ENCODE measurements around the gene CHST8.

The CHST8 gene

DNA sequence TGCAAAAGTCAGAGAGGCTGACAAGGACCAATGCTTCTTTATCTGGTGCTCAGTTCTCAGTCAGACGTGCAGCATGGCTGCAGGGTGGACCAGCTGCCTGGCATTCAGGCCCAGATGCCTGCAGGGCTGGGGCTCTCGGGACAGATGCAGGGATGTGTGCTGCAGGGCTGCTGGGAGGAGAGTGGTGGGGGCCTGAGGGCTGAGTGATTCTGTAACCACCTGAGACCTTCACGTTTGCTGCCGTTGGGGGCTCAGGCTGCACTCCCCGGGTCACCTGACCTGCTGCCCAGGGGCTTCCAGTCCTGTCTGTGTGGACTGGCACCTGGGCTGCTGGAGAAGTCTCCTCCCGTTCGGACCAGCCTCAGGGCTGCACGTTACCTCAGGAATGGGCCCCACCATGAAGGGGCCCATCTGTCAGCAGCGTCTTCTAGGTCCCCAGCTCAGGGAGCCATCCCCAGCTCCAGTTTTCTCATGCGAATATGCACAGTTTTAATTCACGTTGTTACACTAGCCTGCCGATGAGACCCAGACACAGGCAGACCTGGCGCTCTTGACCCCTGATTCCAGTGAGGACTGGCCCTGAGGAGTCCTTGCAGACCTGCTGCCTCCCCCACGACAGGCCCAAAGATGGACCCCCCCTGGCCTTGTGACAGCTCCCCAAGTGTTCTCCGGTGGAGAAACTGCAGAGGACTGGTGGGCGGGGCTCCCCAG lies 191.8 kb downstream of the CHST8 start:
- Histone ChIP-seq H3F3A (ENCODE audit: control insufficient read depth, insufficient read depth) (no peaks in the 10 kb centered on the region), H4K20me1 (ENCODE audit: control insufficient read depth, insufficient read depth, low read depth, low read length) (no peaks in the 10 kb centered on the region), H3K79me2 (ENCODE audit: control insufficient read depth, low read length) (no peaks in the 10 kb centered on the region), H3K9me3 (ENCODE audit: control insufficient read depth, insufficient read depth, low read length) (no peaks in the 10 kb centered on the region), H3K36me3 (ENCODE audit: control insufficient read depth, low read length) (no peaks in the 10 kb centered on the region), H3K4me1 (ENCODE audit: control insufficient read depth, low read length) (no peaks in the 10 kb centered on the region), H3K27me3 (ENCODE audit: control insufficient read depth, low read length) (no peaks in the 10 kb centered on the region), H3K4me3 (ENCODE audit: low read length) (no peak overlapping the region), H3K27ac (ENCODE audit: low read depth, low read length) (no peak overlapping the region), H3K9me2 (replicated peaks; ENCODE audit: control insufficient read depth, low read length) (no peaks in the 10 kb centered on the region), H3K4me2 (ENCODE audit: low read length) (no peak overlapping the region)
- TF ChIP-seq, protein P1, sequence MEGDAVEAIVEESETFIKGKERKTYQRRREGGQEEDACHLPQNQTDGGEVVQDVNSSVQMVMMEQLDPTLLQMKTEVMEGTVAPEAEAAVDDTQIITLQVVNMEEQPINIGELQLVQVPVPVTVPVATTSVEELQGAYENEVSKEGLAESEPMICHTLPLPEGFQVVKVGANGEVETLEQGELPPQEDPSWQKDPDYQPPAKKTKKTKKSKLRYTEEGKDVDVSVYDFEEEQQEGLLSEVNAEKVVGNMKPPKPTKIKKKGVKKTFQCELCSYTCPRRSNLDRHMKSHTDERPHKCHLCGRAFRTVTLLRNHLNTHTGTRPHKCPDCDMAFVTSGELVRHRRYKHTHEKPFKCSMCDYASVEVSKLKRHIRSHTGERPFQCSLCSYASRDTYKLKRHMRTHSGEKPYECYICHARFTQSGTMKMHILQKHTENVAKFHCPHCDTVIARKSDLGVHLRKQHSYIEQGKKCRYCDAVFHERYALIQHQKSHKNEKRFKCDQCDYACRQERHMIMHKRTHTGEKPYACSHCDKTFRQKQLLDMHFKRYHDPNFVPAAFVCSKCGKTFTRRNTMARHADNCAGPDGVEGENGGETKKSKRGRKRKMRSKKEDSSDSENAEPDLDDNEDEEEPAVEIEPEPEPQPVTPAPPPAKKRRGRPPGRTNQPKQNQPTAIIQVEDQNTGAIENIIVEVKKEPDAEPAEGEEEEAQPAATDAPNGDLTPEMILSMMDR (IDR thresholded peaks at IDR 0.05; ENCODE audit: low read depth, low read length, poor library complexity, severe bottlenecking): no peak
- no peak for TF ChIP-seq EZH2phosphoT487 (IDR thresholded peaks at IDR 0.05; ENCODE audit: borderline replicate concordance, low read length)

DNA sequence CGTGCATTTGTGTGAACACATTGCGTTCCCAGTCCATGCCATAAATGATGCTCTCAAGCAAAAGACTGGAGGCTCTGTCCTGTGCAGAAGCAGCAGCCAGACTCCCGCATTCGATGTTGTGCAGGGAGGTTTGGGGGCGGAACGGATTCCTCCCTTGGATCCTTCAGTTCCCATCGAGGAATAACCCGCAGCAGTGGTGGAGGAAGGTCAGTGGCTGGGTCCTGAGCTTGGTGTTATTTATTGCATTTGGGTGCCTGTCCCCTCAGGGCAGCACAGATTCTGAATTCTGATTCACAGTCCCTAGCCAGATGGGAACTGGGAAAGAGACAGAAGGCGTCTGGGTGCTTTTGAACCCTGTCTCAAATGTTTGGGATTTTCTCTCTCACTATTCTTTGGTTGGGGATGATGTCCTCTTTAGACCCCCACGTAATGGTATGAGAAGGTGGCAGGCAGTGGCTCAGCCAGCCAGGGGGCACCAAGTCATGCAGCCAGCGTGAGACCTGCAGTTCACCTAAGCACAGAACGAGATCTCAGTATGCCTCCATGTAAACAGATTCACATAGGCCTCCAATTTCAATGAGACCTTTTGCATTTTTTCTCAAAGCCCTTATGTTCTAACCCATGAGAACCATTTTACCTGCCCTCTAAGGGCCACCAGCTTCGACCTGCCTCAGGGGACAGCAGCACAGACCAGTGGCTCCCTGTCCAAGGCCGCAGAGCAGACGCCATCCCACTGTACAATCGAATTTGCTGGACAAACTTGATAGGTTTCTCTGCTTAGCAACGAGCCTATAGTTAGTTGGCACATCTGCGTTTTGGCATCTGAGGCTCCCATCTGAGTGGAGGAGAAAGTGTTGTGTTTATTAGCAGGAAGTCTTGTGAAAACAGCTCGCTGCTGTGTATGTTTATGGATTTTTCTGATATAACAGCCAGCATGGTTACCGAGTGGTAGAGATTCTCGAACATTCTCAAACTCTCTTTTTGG lies 192.7 kb downstream of the CHST8 start:
- H4K20me1 ChIP-seq (ENCODE audit: control insufficient read depth, insufficient read depth, low read depth, low read length): no peaks in the 10 kb centered on the region
- H3K79me2 ChIP-seq (ENCODE audit: control insufficient read depth, low read length): no peaks in the 10 kb centered on the region
- TF ChIP-seq, protein P1 (IDR thresholded peaks at IDR 0.05; ENCODE audit: low read depth, low read length, poor library complexity, severe bottlenecking): no peak
- TF ChIP-seq EZH2phosphoT487 (IDR thresholded peaks at IDR 0.05; ENCODE audit: borderline replicate concordance, low read length): no peak
- H3K27ac ChIP-seq (ENCODE audit: low read depth, low read length): no peak overlapping the region
- H3K4me3 ChIP-seq (ENCODE audit: low read length): no peak overlapping the region
- H3K9me3 ChIP-seq (ENCODE audit: control insufficient read depth, insufficient read depth, low read length): no peaks in the 10 kb centered on the region
- no peak overlapping the region for H3K4me2 ChIP-seq (ENCODE audit: low read length)
- H3K4me1 ChIP-seq (ENCODE audit: control insufficient read depth, low read length): no peaks in the 10 kb centered on the region
- H3K27me3 ChIP-seq (ENCODE audit: control insufficient read depth, low read length): no peaks in the 10 kb centered on the region
- no peaks in the 10 kb centered on the region for H3F3A ChIP-seq (ENCODE audit: control insufficient read depth, insufficient read depth)
- no peaks in the 10 kb centered on the region for H3K36me3 ChIP-seq (ENCODE audit: control insufficient read depth, low read length)
- no peaks in the 10 kb centered on the region for H3K9me2 ChIP-seq (replicated peaks; ENCODE audit: control insufficient read depth, low read length)

DNA sequence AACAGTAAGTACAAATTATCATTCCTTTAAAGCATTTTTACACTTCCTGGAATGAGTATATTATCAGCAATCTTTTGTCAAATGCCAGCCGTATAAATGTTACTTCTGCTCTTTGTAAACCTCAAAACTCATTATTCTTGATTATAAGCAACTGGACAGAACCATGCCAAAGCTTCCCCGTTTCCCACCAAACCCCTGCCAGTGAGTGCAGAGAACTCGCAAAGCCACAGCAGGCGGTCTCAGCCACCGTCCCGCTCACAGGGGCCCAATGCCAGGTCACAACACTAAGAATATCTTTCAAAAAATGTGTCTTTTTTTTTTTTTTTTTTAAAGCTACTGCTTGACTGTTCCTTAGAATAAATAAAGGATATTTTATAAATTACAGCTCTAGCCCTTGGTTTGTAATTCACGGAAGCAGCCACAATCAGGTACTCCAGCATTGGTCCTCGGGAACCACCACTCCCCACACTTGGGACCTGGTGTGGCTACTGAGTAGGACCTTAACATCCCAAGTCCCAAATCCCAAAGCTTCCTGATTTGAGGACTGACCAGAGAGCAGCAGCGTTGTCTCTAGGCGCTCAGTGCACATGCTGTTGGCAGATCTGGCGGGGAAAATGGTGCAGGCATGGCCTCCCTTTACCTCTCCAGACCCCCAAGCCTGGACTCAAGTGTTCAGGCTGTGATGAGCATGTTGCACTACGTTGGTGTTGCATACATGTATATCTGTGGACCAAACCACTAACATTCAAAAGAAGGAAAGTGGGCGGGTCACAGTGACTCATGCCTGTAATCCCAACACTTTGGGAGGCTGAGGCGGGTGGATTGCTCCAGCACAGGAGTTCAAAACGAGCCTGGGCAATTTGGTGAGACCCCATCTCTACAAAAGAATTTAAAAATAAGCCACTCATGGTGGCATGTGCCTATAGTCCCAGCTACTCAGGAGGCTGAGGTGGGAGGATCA lies 193.9 kb downstream of the CHST8 start:
- Histone ChIP-seq H3K79me2 (ENCODE audit: control insufficient read depth, low read length) (no peaks in the 10 kb centered on the region), H3K9me2 (replicated peaks; ENCODE audit: control insufficient read depth, low read length) (no peaks in the 10 kb centered on the region), H3K27me3 (ENCODE audit: control insufficient read depth, low read length) (peaks cover 6% of the 10 kb centered on the region; the same call in 1 of the 2 replicates), H4K20me1 (ENCODE audit: control insufficient read depth, insufficient read depth, low read depth, low read length) (no peaks in the 10 kb centered on the region), H3K4me1 (ENCODE audit: control insufficient read depth, low read length) (peaks cover 5% of the 10 kb centered on the region; the same call in 1 of the 2 replicates), H3K4me3 (ENCODE audit: low read length) (no peak overlapping the region), H3K27ac (ENCODE audit: low read depth, low read length) (no peak overlapping the region), H3K4me2 (ENCODE audit: low read length) (no peak overlapping the region), H3K9me3 (ENCODE audit: control insufficient read depth, insufficient read depth, low read length) (no peaks in the 10 kb centered on the region), H3F3A (ENCODE audit: control insufficient read depth, insufficient read depth) (no peaks in the 10 kb centered on the region), H3K36me3 (ENCODE audit: control insufficient read depth, low read length) (no peaks in the 10 kb centered on the region)
- TF ChIP-seq, protein P1 (IDR thresholded peaks at IDR 0.05; ENCODE audit: low read depth, low read length, poor library complexity, severe bottlenecking): no peak
- no peak for TF ChIP-seq EZH2phosphoT487 (IDR thresholded peaks at IDR 0.05; ENCODE audit: borderline replicate concordance, low read length)

Measured in DOHH2 (cell line).